Thymus (tissue), 14 donors: Measurements from ENCODE around the gene FBP1. TPM values are rescaled to one million over a fixed set of nuclear protein-coding genes. Genes with fewer than 3 reads are reported as not detected.

ENCODE experiments used
- DNase-seq, 9 donors: peaks; one replicate each; pipeline ENCODE4 v3.0.0-alpha.2; 2013; ENCODE audit warnings: low spot score in 9 of 9, low read depth in 6 of 9, missing footprints in 1 of 9
- H3K27ac ChIP-seq, 2 donors: one replicate each; pipeline ENCODE4 v1.5.1; 2013; ENCODE audit warnings: control low read depth in 1 of 2, low read depth in 1 of 2, low read length in 1 of 2, mild to moderate bottlenecking in 1 of 2, moderate library complexity in 1 of 2
- H3K27me3 ChIP-seq, 2 donors: one replicate each; pipeline ENCODE4 v1.5.1; 2013; ENCODE audit warnings: low read length in 1 of 2; ENCODE audit not compliant: control insufficient read depth in 2 of 2, insufficient read depth in 1 of 2
- H3K36me3 ChIP-seq, 2 donors: one replicate each; pipeline ENCODE4 v1.5.1; 2013; ENCODE audit warnings: low read length in 1 of 2, mild to moderate bottlenecking in 1 of 2, moderate library complexity in 1 of 2; ENCODE audit not compliant: control insufficient read depth in 2 of 2, insufficient read depth in 2 of 2
- H3K4me1 ChIP-seq, 2 donors: one replicate each; pipeline ENCODE4 v1.5.1; 2013; ENCODE audit warnings: low read length in 2 of 2; ENCODE audit not compliant: control insufficient read depth in 2 of 2, insufficient read depth in 2 of 2
- H3K4me3 ChIP-seq, 2 donors: one replicate each; pipeline ENCODE4 v1.5.1; 2013; ENCODE audit warnings: low read length in 2 of 2, control low read depth in 1 of 2, mild to moderate bottlenecking in 1 of 2
- H3K9me3 ChIP-seq, 2 donors: one replicate each; pipeline ENCODE4 v1.5.1; 2013; ENCODE audit warnings: low read length in 1 of 2, mild to moderate bottlenecking in 1 of 2; ENCODE audit not compliant: control insufficient read depth in 2 of 2, insufficient read depth in 1 of 2
- WGBS: extraction: QIAGEN DNeasy Blood & Tissue Kit; methylation state at CpG from one replicate; pipeline ENCODE4 v1.1.7; 2013; 5-methylcytosine and 5-hydroxymethylcytosine counted together
- long read RNA-seq, 10 donors: transcript quantifications; one replicate each; lab custom pipeline, GENCODE V29; 2026
- polyA plus RNA-seq: library from polyadenylated mRNA; stranded (reverse); fragments of 200-250 nt; gene quantifications from one replicate; pipeline ENCODE4 v1.2.3, GENCODE V29; 2013
- total RNA-seq: library from RNA; stranded (reverse); fragments of 120-200 nt; gene quantifications from one replicate; pipeline ENCODE4 v1.2.4, GENCODE V29; 2013
- donor health status: healthy.

FBP1 gene
- total RNA-seq = 0.76 TPM
- 10.2 TPM for polyA plus RNA-seq
- long read RNA-seq, donor 1 = 0 reads
- long read RNA-seq, donor 2 = 0 reads
- long read RNA-seq, donor 3, partial matches to known transcripts = 0 of 1 reads
- long read RNA-seq, donor 3, other reads (novel, unspliced or antisense) = 0 of 1 reads
- long read RNA-seq, donor 4, partial matches to known transcripts = 0 of 1 reads
- long read RNA-seq, donor 4, other reads (novel, unspliced or antisense) = 0 of 1 reads
- long read RNA-seq, donor 5, transcript FBP1-201 (7 exons, 1,462 nt) = major isoform, 8 of 8 reads
- long read RNA-seq, donor 5, partial matches to known transcripts = 0 of 8 reads
- long read RNA-seq, donor 5, other reads (novel, unspliced or antisense) = 0 of 8 reads
- long read RNA-seq, donor 6 = 0 reads
- long read RNA-seq, donor 7, partial matches to known transcripts = 0 of 2 reads
- long read RNA-seq, donor 7, other reads (novel, unspliced or antisense) = 0 of 2 reads
- long read RNA-seq, donor 8 = 0 reads
- long read RNA-seq, donor 9 = 0 reads
- long read RNA-seq, donor 10, partial matches to known transcripts = 0 of 1 reads
- long read RNA-seq, donor 10, other reads (novel, unspliced or antisense) = 0 of 1 reads

- DNase-seq = peak in 1 of 9 donors; percentile 40
- peaks cover 4 to 9% of the 10 kb centered on the region in 2 donors for H3K9me3 ChIP-seq
- H3K4me3 ChIP-seq = peak within 1 kb of the TSS; percentile 30 to 51
- no peak within 1 kb of the TSS for H3K27ac ChIP-seq
- peaks cover 0 to 10% of the 10 kb centered on the region in 2 donors for H3K4me1 ChIP-seq
- WGBS = 5% methylated on average over 79 of the region's 79 CpGs
- no peaks in the 10 kb centered on the region for H3K36me3 ChIP-seq
- H3K27me3 ChIP-seq = peaks cover 25 to 62% of the 10 kb centered on the region in 2 donors
Measured at GRCh38 chr9:94639061-94639998, at the start of gene FBP1. Gene FBP1 (minus strand): TSS chr9:94639518. CDS start chr9:94639310, 208 bp downstream.

GRCh38 chr9:94687451-94687850 lies 48.1 kb upstream of the FBP1 start:
- no peak for DNase-seq
- WGBS = 85% methylated on average over 2 of the region's 2 CpGs
- no peak overlapping the region for H3K4me3 ChIP-seq
- no peaks in the 10 kb centered on the region for H3K9me3 ChIP-seq
- H3K27ac ChIP-seq = no peak overlapping the region
- H3K27me3 ChIP-seq = peaks cover 0 to 3% of the 10 kb centered on the region in 2 donors
- H3K36me3 ChIP-seq = no peaks in the 10 kb centered on the region
- H3K4me1 ChIP-seq = no peaks in the 10 kb centered on the region

GRCh38 chr9:94685359-94685758 lies 46.0 kb upstream of the FBP1 start:
- H3K4me1 ChIP-seq = no peaks in the 10 kb centered on the region
- no peak for DNase-seq
- WGBS = 96% methylated on average over 2 of the region's 2 CpGs
- no peaks in the 10 kb centered on the region for H3K9me3 ChIP-seq
- H3K4me3 ChIP-seq = no peak overlapping the region
- peaks cover 0 to 3% of the 10 kb centered on the region in 2 donors for H3K27me3 ChIP-seq
- no peaks in the 10 kb centered on the region for H3K36me3 ChIP-seq
- no peak overlapping the region for H3K27ac ChIP-seq

- Histone ChIP-seq H3K36me3 (no peaks in the 10 kb centered on the region), H3K27ac (no peak overlapping the region), H3K9me3 (no peaks in the 10 kb centered on the region), H3K4me3 (no peak overlapping the region), H3K27me3 (peaks cover 0 to 2% of the 10 kb centered on the region in 2 donors), H3K4me1 (no peaks in the 10 kb centered on the region)
- 50% methylated on average over 7 of the region's 7 CpGs for WGBS
- DNase-seq = peak in 8 of 9 donors; percentile 19 to 70 (median 46)
Measured at GRCh38 chr9:94681508-94681907, 42.2 kb upstream of the FBP1 start.

GRCh38 chr9:94680621-94681020 lies 41.3 kb upstream of the FBP1 start:
- 87% methylated on average over 2 of the region's 2 CpGs for WGBS
- Histone ChIP-seq H3K27me3 (peaks cover 0 to 2% of the 10 kb centered on the region in 2 donors), H3K4me1 (no peaks in the 10 kb centered on the region), H3K9me3 (no peaks in the 10 kb centered on the region), H3K27ac (no peak overlapping the region), H3K4me3 (no peak overlapping the region), H3K36me3 (no peaks in the 10 kb centered on the region)
- no peak for DNase-seq

GRCh38 chr9:94680020-94680419 lies 40.7 kb upstream of the FBP1 start:
- no peaks in the 10 kb centered on the region for H3K36me3 ChIP-seq
- H3K27ac ChIP-seq = no peak overlapping the region
- no peak overlapping the region for H3K4me3 ChIP-seq
- no peaks in the 10 kb centered on the region for H3K4me1 ChIP-seq
- 93% methylated on average over 1 of the region's 1 CpG for WGBS
- no peaks in the 10 kb centered on the region for H3K9me3 ChIP-seq
- peaks cover 0 to 2% of the 10 kb centered on the region in 2 donors for H3K27me3 ChIP-seq
- DNase-seq = no peak

GRCh38 chr9:94679587-94679986 lies 40.3 kb upstream of the FBP1 start:
- 95% methylated on average over 8 of the region's 8 CpGs for WGBS
- DNase-seq = no peak
- Histone ChIP-seq H3K4me1 (no peaks in the 10 kb centered on the region), H3K36me3 (no peaks in the 10 kb centered on the region), H3K27ac (no peak overlapping the region), H3K9me3 (no peaks in the 10 kb centered on the region), H3K4me3 (no peak overlapping the region), H3K27me3 (peaks cover 0 to 2% of the 10 kb centered on the region in 2 donors)

- no peak overlapping the region for H3K27ac ChIP-seq
- H3K4me1 ChIP-seq = no peaks in the 10 kb centered on the region
- H3K9me3 ChIP-seq = no peaks in the 10 kb centered on the region
- peaks cover 0 to 2% of the 10 kb centered on the region in 2 donors for H3K27me3 ChIP-seq
- no peak for DNase-seq
- no peaks in the 10 kb centered on the region for H3K36me3 ChIP-seq
- H3K4me3 ChIP-seq = no peak overlapping the region
- WGBS = 94% methylated on average over 4 of the region's 4 CpGs
Measured at GRCh38 chr9:94677929-94678328, 38.6 kb upstream of the FBP1 start.
